CD14-positive monocyte (primary cell): ENCODE data around the gene CNIH2. TPM values are rescaled to one million over a fixed set of nuclear protein-coding genes. Genes with fewer than 3 reads are reported as not detected.

Source experiments
- DNase-seq, 3 donors: peaks; one replicate each; pipeline ENCODE4 v3.0.0-alpha.2; 2011 to 2022
- H2AFZ ChIP-seq: 2 replicates; pipeline ENCODE4 v1.6.0; 2012; ENCODE audit warnings: mild to moderate bottlenecking, low read depth, low read length, inconsistent platforms; ENCODE audit not compliant: insufficient read depth, poor library complexity, severe bottlenecking
- H3K27ac ChIP-seq, 2 donors: 1 replicate in 1 of 2; 2 replicates in 1 of 2; pipeline ENCODE4 v1.5.1; 2012 to 2013; ENCODE audit warnings: low read length in 2 of 2, control low read depth in 1 of 2, inconsistent platforms in 1 of 2, low read depth in 1 of 2, mild to moderate bottlenecking in 1 of 2
- H3K27me3 ChIP-seq, 2 donors: one replicate each; pipeline versions ENCODE4 v1.6.0 to v1.6.1; 2011 to 2013; ENCODE audit warnings: low read length in 2 of 2; ENCODE audit not compliant: control insufficient read depth in 2 of 2, insufficient read depth in 2 of 2
- H3K36me3 ChIP-seq, 2 donors: replicated peaks in 1 of 2; 1 replicate in 1 of 2; 2 replicates in 1 of 2; pipeline versions ENCODE4 v1.5.1 to v1.6.1; 2012 to 2013; ENCODE audit warnings: low read length in 2 of 2, control low read depth in 1 of 2, inconsistent platforms in 1 of 2, mild to moderate bottlenecking in 1 of 2; ENCODE audit not compliant: insufficient read depth in 2 of 2, control insufficient read depth in 1 of 2
- H3K4me1 ChIP-seq, 2 donors: 1 replicate in 1 of 2; 2 replicates in 1 of 2; pipeline versions ENCODE4 v1.5.1 to v1.6.1; 2012 to 2013; ENCODE audit warnings: low read length in 2 of 2, control low read depth in 1 of 2, inconsistent platforms in 1 of 2, mild to moderate bottlenecking in 1 of 2, moderate library complexity in 1 of 2; ENCODE audit not compliant: insufficient read depth in 2 of 2, control insufficient read depth in 1 of 2
- H3K4me2 ChIP-seq: replicated peaks from 2 replicates; pipeline ENCODE3; 2012; ENCODE audit warnings: low read length, moderate library complexity, mild to moderate bottlenecking; ENCODE audit not compliant: poor library complexity, severe bottlenecking; ENCODE audit errors: extremely low read depth
- H3K4me3 ChIP-seq, 3 experiments: fragments of 200-600 bp in 1 of 3; sonication (generic) in 1 of 3; replicated peaks in 1 of 3; 1 replicate in 2 of 3; 2 replicates in 1 of 3; pipeline ENCODE4 v1.5.1; 2011 to 2013; ENCODE audit warnings: low read length in 3 of 3, mild to moderate bottlenecking in 3 of 3, control low read depth in 2 of 3, low read depth in 2 of 3, inconsistent platforms in 1 of 3, moderate library complexity in 1 of 3
- H3K79me2 ChIP-seq: 2 replicates; pipeline ENCODE4 v1.6.0; 2012; ENCODE audit warnings: mild to moderate bottlenecking, control low read depth, inconsistent platforms, low read length, moderate library complexity; ENCODE audit not compliant: insufficient read depth
- H3K9ac ChIP-seq: 2 replicates; pipeline ENCODE4 v1.6.0; 2017; ENCODE audit warnings: low read length, mild to moderate bottlenecking; ENCODE audit not compliant: insufficient read depth, poor library complexity, severe bottlenecking
- H3K9me3 ChIP-seq, 2 donors: replicated peaks in 1 of 2; 1 replicate in 1 of 2; 2 replicates in 1 of 2; pipeline versions ENCODE4 v1.5.1 to v1.6.1; 2012 to 2013; ENCODE audit warnings: low read length in 2 of 2, control low read depth in 1 of 2; ENCODE audit not compliant: control insufficient read depth in 1 of 2, insufficient read depth in 1 of 2
- H4K20me1 ChIP-seq: 2 replicates; pipeline ENCODE4 v1.6.0; 2012; ENCODE audit warnings: mild to moderate bottlenecking, low read length, control low read depth, moderate library complexity; ENCODE audit not compliant: insufficient read depth
- H3K27ac Mint-ChIP-seq, 7 donors: one replicate each; pipeline ENCODE4 v1.8.0; 2020; ENCODE audit warnings: mild to moderate bottlenecking in 7 of 7, mixed read lengths in 7 of 7, moderate library complexity in 6 of 7, inconsistent platforms in 2 of 7
- H3K27me3 Mint-ChIP-seq, 3 donors: one replicate each; pipeline ENCODE4 v1.8.0; 2021 to 2022; ENCODE audit warnings: low read depth in 3 of 3, mild to moderate bottlenecking in 3 of 3, mixed read lengths in 3 of 3, moderate library complexity in 3 of 3, inconsistent platforms in 1 of 3
- H3K36me3 Mint-ChIP-seq, 2 donors: one replicate each; pipeline ENCODE4 v1.8.0; 2020; ENCODE audit warnings: mixed read lengths in 2 of 2, inconsistent platforms in 1 of 2, mild to moderate bottlenecking in 1 of 2
- H3K4me1 Mint-ChIP-seq: one replicate; pipeline ENCODE4 v1.8.0; 2020; ENCODE audit warnings: mild to moderate bottlenecking, mixed read lengths
- H3K4me3 Mint-ChIP-seq, 2 donors: one replicate each; pipeline ENCODE4 v1.8.0; 2020; ENCODE audit warnings: mild to moderate bottlenecking in 2 of 2, mixed read lengths in 2 of 2, moderate library complexity in 1 of 2
- H3K9me3 Mint-ChIP-seq, 7 donors: one replicate each; pipeline ENCODE4 v1.8.0; 2020 to 2022; ENCODE audit warnings: mixed read lengths in 7 of 7, mild to moderate bottlenecking in 6 of 7, moderate library complexity in 6 of 7, inconsistent platforms in 2 of 7
- CTCF ChIP-seq: fragments of 200-600 bp; IDR thresholded peaks from one replicate; pipeline ENCODE4 v1.8.0; 2022; ENCODE audit warnings: antibody characterized with exemption, mild to moderate bottlenecking
- WGBS: methylation state at CpG from one replicate; pipeline ENCODE4 v1.1.5; 2013; ENCODE audit warnings: missing lambda C conversion rate; ENCODE audit not compliant: insufficient coverage; 5-methylcytosine and 5-hydroxymethylcytosine counted together
- intact Hi-C, 2 donors: fragments of 100-400 bp; cut with micrococcal nuclease; formaldehyde crosslinking; loops; one replicate each; pipeline versions ENCODE4 v1.15.0 to v1.15.1; 2023
- polyA plus RNA-seq, 3 donors: library from polyadenylated mRNA; depleted of rRNA in 1 of 3; unstranded in 2 of 3; stranded (reverse) in 1 of 3; fragments of 300-500 nt in 2 of 3; fragments of >200 nt in 1 of 3; fragmentation: Illumina TruSeq in 2 of 3; gene quantifications; 1 replicate in 2 of 3; 2 replicates in 1 of 3; pipeline ENCODE4 v1.2.3, GENCODE V29; 2012 to 2021

Gene CNIH2
- polyA plus RNA-seq, 3 donors, result 1.2 TPM; not detected in 2

GRCh38 chr11:66288671-66289547 lies 10.9 kb downstream of the CNIH2 start, which contains the start of gene YIF1A:
TSS of gene YIF1A (minus strand) at chr11:66289143. CDS start at chr11:66288985, 158 bp downstream.
- Histone ChIP-seq H3K4me3 (peak within 1 kb of the TSS; percentile 77 to 84 (median 81)), H3K4me2 (peak within 1 kb of the TSS; percentile 95), H2AFZ (peak within 1 kb of the TSS; percentile 84), H3K9ac (peak within 1 kb of the TSS; percentile 75), H4K20me1 (peaks cover 6% of the 10 kb centered on the region), H3K4me1 (peaks cover 37 to 44% of the 10 kb centered on the region in 2 donors), H3K79me2 (no peaks in the 10 kb centered on the region), H3K27me3 (peaks cover 24 to 41% of the 10 kb centered on the region in 2 donors), H3K27ac (peak within 1 kb of the TSS; percentile 37 to 74), H3K9me3 (peaks cover 0 to 11% of the 10 kb centered on the region in 2 donors), H3K36me3 (peaks cover 3 to 14% of the 10 kb centered on the region in 2 donors)
- no peak for TF ChIP-seq CTCF
- intact Hi-C loops, result loop anchor here in 1 of 2 donors (2.0 kb wide), 1 partner anchor 20 kb away; the partner anchor contains the start of gene RAB1B
- peak within 1 kb of the TSS; percentile 82 to 90 (median 84) for H3K27ac Mint-ChIP-seq
- H3K27me3 Mint-ChIP-seq, result peaks cover 31 to 41% (median 38%) of the 10 kb centered on the region in 3 donors
- DNase-seq, result peak; percentile 98 to 99 (median 98)
- peaks cover 0 to 7% (median 4%) of the 10 kb centered on the region in 7 donors for H3K9me3 Mint-ChIP-seq
- peaks cover 36% of the 10 kb centered on the region for H3K4me1 Mint-ChIP-seq
- H3K4me3 Mint-ChIP-seq, result peak within 1 kb of the TSS; percentile 86 to 94
- H3K36me3 Mint-ChIP-seq, result peaks cover 9 to 20% of the 10 kb centered on the region in 2 donors
- WGBS, result under 1% methylated on average over 85 of the region's 87 CpGs

GRCh38 chr11:66289548-66290329 lies 11.8 kb downstream of the CNIH2 start:
- peaks cover 36% of the 10 kb centered on the region for H3K4me1 Mint-ChIP-seq
- TF ChIP-seq CTCF, result no peak
- Histone ChIP-seq H4K20me1 (peaks cover 6% of the 10 kb centered on the region), H3K4me3 (peak overlapping the region; percentile 48 to 84 (median 58)), H3K9ac (peak overlapping the region; percentile 75), H3K79me2 (no peaks in the 10 kb centered on the region), H3K36me3 (peaks cover 3 to 7% of the 10 kb centered on the region in 2 donors), H3K27me3 (peaks cover 24 to 44% of the 10 kb centered on the region in 2 donors), H3K9me3 (peaks cover 0 to 11% of the 10 kb centered on the region in 2 donors), H2AFZ (peak overlapping the region; percentile 84), H3K4me2 (peak overlapping the region; percentile 95), H3K27ac (no peak overlapping the region), H3K4me1 (peaks cover 37 to 44% of the 10 kb centered on the region in 2 donors)
- intact Hi-C loops, result loop anchor here in 1 of 2 donors (2.0 kb wide), 1 partner anchor 21 kb away; the partner anchor contains the start of gene RAB1B
- peaks cover 4 to 16% of the 10 kb centered on the region in 2 donors for H3K36me3 Mint-ChIP-seq
- WGBS, result 26% methylated on average over 11 of the region's 36 CpGs
- DNase-seq, result peak in 1 of 3 donors; percentile 38
- H3K9me3 Mint-ChIP-seq, result peaks cover 0 to 7% (median 4%) of the 10 kb centered on the region in 7 donors
- peak overlapping the region; percentile 86 to 94 for H3K4me3 Mint-ChIP-seq
- H3K27ac Mint-ChIP-seq, result peak overlapping the region in 4 of 7 donors; percentile 37 to 82 (median 61)
- peaks cover 33 to 49% (median 38%) of the 10 kb centered on the region in 3 donors for H3K27me3 Mint-ChIP-seq
